ENCODE data around the gene MMGT1.

The MMGT1 gene

DNA sequence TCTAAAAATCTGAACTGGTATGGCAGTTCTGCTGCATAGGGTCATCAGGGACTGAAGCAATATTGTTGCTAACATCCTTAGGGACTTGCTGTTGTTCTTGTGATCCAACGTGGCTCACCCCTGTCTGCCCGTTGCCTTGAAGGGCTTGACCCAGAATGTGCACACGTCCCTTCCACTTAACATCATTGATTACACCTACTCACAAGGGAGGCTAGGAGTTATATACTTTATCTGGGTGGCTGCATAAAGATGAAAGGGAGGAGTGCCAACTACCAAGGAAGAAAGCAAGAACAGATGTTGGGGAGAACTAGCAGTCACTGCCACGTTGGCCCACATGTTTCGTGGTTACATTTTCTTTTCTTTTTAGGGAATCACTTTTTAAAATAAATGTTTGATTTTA is 45.4 kb upstream of the MMGT1 start:
- Histone ChIP-seq H3K9ac (ENCODE audit: low read length) (no peak overlapping the region), H3F3A (ENCODE audit: insufficient read depth, low read length) (no peaks in the 10 kb centered on the region), H3K9me2 (replicated peaks; ENCODE audit: insufficient read depth, low read length) (no peaks in the 10 kb centered on the region), H3K4me1 (ENCODE audit: low read length) (peaks cover 10% of the 10 kb centered on the region), H3K79me2 (ENCODE audit: low read length) (no peaks in the 10 kb centered on the region), H3K4me3 (ENCODE audit: low read length) (no peak overlapping the region), H3K27ac (ENCODE audit: low read length) (no peak overlapping the region), H3K36me3 (replicated peaks; ENCODE audit: insufficient read depth, low read length) (no peaks in the 10 kb centered on the region), H4K20me1 (ENCODE audit: insufficient read depth, low read length) (no peaks in the 10 kb centered on the region), H2AFZ (ENCODE audit: low read length) (no peak overlapping the region), H3K9me3 (replicated peaks; ENCODE audit: insufficient read depth, low read length) (no peaks in the 10 kb centered on the region), H3K4me2 (ENCODE audit: low read depth, low read length) (no peak overlapping the region), H3K27me3 (replicated peaks; ENCODE audit: insufficient read depth, low read length) (no peaks in the 10 kb centered on the region)
- no peak for DNase-seq
- TF ChIP-seq CTCF (IDR thresholded peaks at IDR 0.05; ENCODE audit: low read length) = no peak
- no peak for TF ChIP-seq EZH2phosphoT487 (IDR thresholded peaks at IDR 0.05; ENCODE audit: low read length)
- TF ChIP-seq EZH2 (optimal IDR thresholded peaks at IDR 0.05; ENCODE audit: low read depth, low read length) = no peak

DNA sequence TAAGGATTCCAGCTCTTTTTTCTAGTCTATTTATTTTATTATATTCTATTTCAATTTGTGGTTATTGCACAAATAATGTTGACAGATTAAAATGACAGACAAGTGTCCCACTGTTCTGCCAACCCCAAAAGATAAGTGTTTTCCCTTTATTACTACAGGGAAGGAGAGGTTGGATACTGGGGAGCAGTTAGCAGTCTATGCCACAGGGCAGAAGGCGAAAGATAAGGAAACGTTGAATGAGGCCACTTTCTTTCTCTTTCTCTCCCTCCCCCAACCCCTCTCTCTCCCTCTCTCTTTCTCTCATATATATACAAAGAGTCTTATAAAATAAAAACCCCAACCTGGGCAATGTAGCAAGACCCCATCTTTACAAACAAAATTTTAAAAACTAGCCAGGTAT is 43.1 kb upstream of the MMGT1 start:
- H3K79me2 ChIP-seq (ENCODE audit: low read length) = no peaks in the 10 kb centered on the region
- no peaks in the 10 kb centered on the region for H3F3A ChIP-seq (ENCODE audit: insufficient read depth, low read length)
- H3K27ac ChIP-seq (ENCODE audit: low read length) = no peak overlapping the region
- no peaks in the 10 kb centered on the region for H3K9me3 ChIP-seq (replicated peaks; ENCODE audit: insufficient read depth, low read length)
- TF ChIP-seq EZH2phosphoT487 (IDR thresholded peaks at IDR 0.05; ENCODE audit: low read length) (no peak), EZH2 (optimal IDR thresholded peaks at IDR 0.05; ENCODE audit: low read depth, low read length) (no peak), CTCF (IDR thresholded peaks at IDR 0.05; ENCODE audit: low read length) (no peak)
- H3K36me3 ChIP-seq (replicated peaks; ENCODE audit: insufficient read depth, low read length) = no peaks in the 10 kb centered on the region
- H3K4me1 ChIP-seq (ENCODE audit: low read length) = peaks cover 9% of the 10 kb centered on the region
- DNase-seq = no peak
- no peak overlapping the region for H2AFZ ChIP-seq (ENCODE audit: low read length)
- no peaks in the 10 kb centered on the region for H3K27me3 ChIP-seq (replicated peaks; ENCODE audit: insufficient read depth, low read length)
- H3K4me3 ChIP-seq (ENCODE audit: low read length) = no peak overlapping the region
- no peak overlapping the region for H3K9ac ChIP-seq (ENCODE audit: low read length)
- H3K4me2 ChIP-seq (ENCODE audit: low read depth, low read length) = no peak overlapping the region
- no peaks in the 10 kb centered on the region for H3K9me2 ChIP-seq (replicated peaks; ENCODE audit: insufficient read depth, low read length)
- no peaks in the 10 kb centered on the region for H4K20me1 ChIP-seq (ENCODE audit: insufficient read depth, low read length)

DNA sequence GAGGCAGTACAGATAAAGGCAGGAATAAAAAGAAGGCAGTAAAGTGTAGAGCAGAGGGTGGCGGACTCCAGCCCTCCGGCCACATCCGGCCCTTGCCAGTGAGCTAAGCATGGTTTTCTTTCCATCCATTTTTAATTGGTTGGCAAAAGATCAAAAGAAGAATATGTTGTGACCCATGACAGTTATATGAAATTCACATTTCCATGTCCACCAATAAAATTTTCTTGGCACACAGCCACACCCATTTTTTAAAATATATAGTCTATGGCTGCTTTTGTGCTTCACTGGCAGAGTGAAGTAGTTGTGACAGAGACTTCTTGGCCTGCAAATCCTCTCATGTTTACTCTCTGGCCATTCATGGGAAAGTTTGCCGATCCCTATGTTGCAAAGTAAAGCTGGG is 41.2 kb upstream of the MMGT1 start:
- Histone ChIP-seq H3K4me2 (ENCODE audit: low read depth, low read length) (no peak overlapping the region), H3K4me3 (ENCODE audit: low read length) (no peak overlapping the region), H2AFZ (ENCODE audit: low read length) (no peak overlapping the region), H3K4me1 (ENCODE audit: low read length) (no peaks in the 10 kb centered on the region), H3F3A (ENCODE audit: insufficient read depth, low read length) (no peaks in the 10 kb centered on the region), H3K79me2 (ENCODE audit: low read length) (no peaks in the 10 kb centered on the region), H3K9me2 (replicated peaks; ENCODE audit: insufficient read depth, low read length) (no peaks in the 10 kb centered on the region), H3K9ac (ENCODE audit: low read length) (no peak overlapping the region), H3K27me3 (replicated peaks; ENCODE audit: insufficient read depth, low read length) (no peaks in the 10 kb centered on the region), H4K20me1 (ENCODE audit: insufficient read depth, low read length) (no peaks in the 10 kb centered on the region), H3K36me3 (replicated peaks; ENCODE audit: insufficient read depth, low read length) (no peaks in the 10 kb centered on the region), H3K9me3 (replicated peaks; ENCODE audit: insufficient read depth, low read length) (no peaks in the 10 kb centered on the region), H3K27ac (ENCODE audit: low read length) (no peak overlapping the region)
- TF ChIP-seq EZH2phosphoT487 (IDR thresholded peaks at IDR 0.05; ENCODE audit: low read length) (no peak), EZH2 (optimal IDR thresholded peaks at IDR 0.05; ENCODE audit: low read depth, low read length) (no peak), CTCF (IDR thresholded peaks at IDR 0.05; ENCODE audit: low read length) (no peak)
- DNase-seq = no peak
